Activated B cell treated with CpG ODN at 0.5 μM for 24 hours (primary cell): ENCODE results near the gene UGT3A1. TPM values are rescaled to one million over a fixed set of nuclear protein-coding genes. Genes with fewer than 3 reads are reported as not detected.
"Not testable (repeated sequence)": the region's sequence is repeated elsewhere in the genome, so short reads cannot be mapped to it uniquely, and the experiment has no call there.

Experiments used
- ATAC-seq: fragments of 200-7000 bp; cut with Tn5 transposase; one replicate; pipeline ENCODE4 v1.10.0; 2021; ENCODE audit warnings: low read depth, mild to moderate bottlenecking, moderate library complexity
- CTCF ChIA-PET: fragments of 350-600 bp; sonication (Branson Sonifier 250); formaldehyde crosslinking; loops from one replicate; lab custom pipeline; 2021; ENCODE audit warnings: antibody characterized with exemption; lab: Charles Lee
- POLR2A ChIA-PET: fragments of 350-600 bp; sonication (Branson Sonifier 250); formaldehyde crosslinking; loops from one replicate; lab custom pipeline; 2021; ENCODE audit warnings: antibody characterized with exemption; lab: Charles Lee
- DNase-seq: peaks from one replicate; pipeline ENCODE4 v3.0.0; 2022
- H3K27ac Mint-ChIP-seq: one replicate; pipeline ENCODE4 v1.8.0; 2020; ENCODE audit warnings: mixed read lengths
- H3K27me3 Mint-ChIP-seq: one replicate; pipeline ENCODE4 v1.8.0; 2021; ENCODE audit warnings: mixed read lengths
- H3K36me3 Mint-ChIP-seq: one replicate; pipeline ENCODE4 v1.8.0; 2021; ENCODE audit warnings: low read depth, mixed read lengths
- H3K4me1 Mint-ChIP-seq: one replicate; pipeline ENCODE4 v1.8.0; 2021; ENCODE audit warnings: mixed read lengths
- H3K4me3 Mint-ChIP-seq: one replicate; pipeline ENCODE4 v1.8.0; 2020; ENCODE audit warnings: mild to moderate bottlenecking, mixed read lengths
- H3K9me3 Mint-ChIP-seq: one replicate; pipeline ENCODE4 v1.8.0; 2020; ENCODE audit warnings: mixed read lengths
- CTCF ChIP-seq: fragments of 200-600 bp; IDR thresholded peaks from one replicate; pipeline ENCODE4 v1.8.0; 2022; ENCODE audit warnings: antibody characterized with exemption, mild to moderate bottlenecking
- intact Hi-C: fragments of 100-400 bp; cut with micrococcal nuclease; formaldehyde crosslinking; loops from one replicate; pipeline ENCODE4 v1.15.1; 2024
- total RNA-seq: library from RNA; stranded (reverse); gene quantifications from 2 replicates; pipeline ENCODE4 v1.2.3, GENCODE V29; 2022

The UGT3A1 gene
- total RNA-seq, 1 donor from 2014 or later: not detected

GRCh38 chr5:35988529-35988928 is 2.7 kb downstream of the UGT3A1 start:
- intact Hi-C loops: no loop called here
- TF ChIP-seq CTCF: no peak
- ATAC-seq (no peak), DNase-seq (no peak)
- Mint-ChIP-seq H3K9me3 (no peaks in the 10 kb centered on the region), H3K27ac (no peak overlapping the region), H3K36me3 (no peaks in the 10 kb centered on the region), H3K4me1 (no peaks in the 10 kb centered on the region), H3K4me3 (no peak overlapping the region), H3K27me3 (peaks cover 4% of the 10 kb centered on the region)
- ChIA-PET POLR2A (no interaction called here), CTCF (no interaction called here)

- Mint-ChIP-seq H3K9me3 (peaks cover 4% of the 10 kb centered on the region), H3K27ac (no peak overlapping the region), H3K4me3 (no peak overlapping the region), H3K36me3 (no peaks in the 10 kb centered on the region), H3K4me1 (no peaks in the 10 kb centered on the region), H3K27me3 (peaks cover 4% of the 10 kb centered on the region)
- intact Hi-C loops: no loop called here
- ChIA-PET CTCF (no interaction called here), POLR2A (no interaction called here)
- DNase-seq: no peak
- ATAC-seq: no peak
- TF ChIP-seq CTCF: no peak
Observed at GRCh38 chr5:35987776-35988175, 3.4 kb downstream of the UGT3A1 start.

GRCh38 chr5:35979715-35980114 is 11.5 kb downstream of the UGT3A1 start:
- no peak for TF ChIP-seq CTCF
- Mint-ChIP-seq H3K9me3 (peaks cover 21% of the 10 kb centered on the region), H3K36me3 (no peaks in the 10 kb centered on the region), H3K4me3 (no peak overlapping the region), H3K27ac (no peak overlapping the region), H3K4me1 (peaks cover 6% of the 10 kb centered on the region), H3K27me3 (no peaks in the 10 kb centered on the region)
- DNase-seq (no peak), ATAC-seq (no peak)
- intact Hi-C loops: no loop called here
- POLR2A ChIA-PET: no interaction called here
- CTCF ChIA-PET: no interaction called here

GRCh38 chr5:35976859-35977258 is 14.3 kb downstream of the UGT3A1 start:
- DNase-seq, ATAC-seq, H3K36me3 Mint-ChIP-seq, H3K27me3 Mint-ChIP-seq, H3K4me1 Mint-ChIP-seq, H3K4me3 Mint-ChIP-seq, POLR2A ChIA-PET, CTCF ChIA-PET, H3K27ac Mint-ChIP-seq, intact Hi-C loops: not testable (repeated sequence)
- peaks cover 13% of the 10 kb centered on the region for H3K9me3 Mint-ChIP-seq

- no peak for ATAC-seq
- no peak overlapping the region for H3K4me3 Mint-ChIP-seq
Observed at GRCh38 chr5:35974570-35974969, 16.6 kb downstream of the UGT3A1 start.

More at GRCh38 chr5:35974570-35974969, 16.6 kb downstream of the UGT3A1 start:
- Mint-ChIP-seq H3K27me3 (no peaks in the 10 kb centered on the region), H3K36me3 (no peaks in the 10 kb centered on the region), H3K27ac (no peak overlapping the region), H3K4me1 (peaks cover 5% of the 10 kb centered on the region), H3K9me3 (peaks cover 3% of the 10 kb centered on the region)
- intact Hi-C loops: no loop called here
- POLR2A ChIA-PET: no interaction called here
- TF ChIP-seq CTCF: no peak
- no peak for DNase-seq
- CTCF ChIA-PET: no interaction called here
